NCI-H345 (cell line): Measurements from ENCODE around the gene CLEC7A.

Source experiments
- DNase-seq: peaks from one replicate; lab custom pipeline; 2025; lab: John Stamatoyannopoulos, UW

The CLEC7A gene

DNA sequence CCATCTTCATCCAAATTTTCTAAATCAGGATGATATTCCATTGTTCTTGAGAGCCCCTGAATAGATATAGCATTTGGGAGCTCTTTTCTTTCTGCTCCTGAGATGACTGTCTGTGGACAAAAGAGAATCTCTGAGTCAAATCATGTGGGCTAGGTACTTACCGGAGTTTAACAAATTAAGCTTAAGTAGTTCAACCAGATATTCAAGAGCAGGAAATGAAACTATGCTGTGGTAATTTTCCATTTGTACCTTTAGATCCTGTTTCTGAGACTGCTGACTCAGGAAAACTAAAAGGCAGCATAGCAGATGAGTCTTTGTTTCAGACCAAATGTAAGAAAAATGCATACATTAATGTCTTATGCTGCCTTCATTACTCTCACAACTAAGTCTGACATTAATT lies at the start of gene CLEC7A:
TSS of gene CLEC7A (minus strand) at position 158 of the 400 bp plus-strand sequence. CDS start at position 41, 117 bp downstream.
- no peak for DNase-seq

DNA sequence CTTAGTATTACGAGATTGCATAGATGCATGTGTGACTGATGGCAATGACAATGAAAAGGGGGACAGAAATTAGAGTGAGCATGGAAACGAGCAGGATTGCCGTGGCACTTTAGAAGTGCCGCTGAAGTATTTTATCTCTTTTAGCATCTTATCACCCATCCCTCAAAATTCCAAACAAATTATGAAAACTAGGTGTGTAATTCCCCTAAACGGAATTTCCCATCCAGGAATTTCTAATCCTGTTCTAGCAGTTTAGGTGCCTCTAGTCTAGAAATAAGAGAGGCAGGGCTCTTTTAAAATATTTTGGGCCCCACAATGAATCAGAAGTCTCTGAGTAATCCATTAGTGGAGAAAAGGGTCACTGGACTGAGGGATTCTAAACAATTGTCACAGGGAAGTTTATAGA lies 49.8 kb upstream of the CLEC7A start:
- DNase-seq = no peak

DNA sequence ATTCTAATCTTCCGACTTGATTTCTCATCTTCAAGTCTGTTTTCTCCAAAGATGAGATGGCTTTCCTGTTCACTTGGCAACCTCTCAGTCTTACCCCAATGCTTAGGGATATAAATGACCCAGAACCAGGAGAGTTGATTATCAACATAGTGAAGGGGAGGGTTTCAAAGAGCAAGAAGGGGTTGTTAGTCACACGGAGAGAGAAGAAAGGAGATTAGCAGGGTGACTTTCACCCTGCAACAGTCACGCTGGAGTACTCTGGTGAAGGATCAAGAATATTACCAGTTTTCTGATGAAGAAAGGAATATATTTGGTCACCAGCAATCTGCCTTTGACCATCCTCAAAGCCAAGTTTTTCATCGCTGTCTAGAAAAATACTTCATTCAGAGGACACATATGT lies 48.8 kb upstream of the CLEC7A start, which contains the start of gene TMEM52B:
TSS of gene TMEM52B (plus strand) at position 212 of the 400 bp plus-strand sequence. CDS start 543 bp downstream, outside the sequence.
- no peak for DNase-seq

DNA sequence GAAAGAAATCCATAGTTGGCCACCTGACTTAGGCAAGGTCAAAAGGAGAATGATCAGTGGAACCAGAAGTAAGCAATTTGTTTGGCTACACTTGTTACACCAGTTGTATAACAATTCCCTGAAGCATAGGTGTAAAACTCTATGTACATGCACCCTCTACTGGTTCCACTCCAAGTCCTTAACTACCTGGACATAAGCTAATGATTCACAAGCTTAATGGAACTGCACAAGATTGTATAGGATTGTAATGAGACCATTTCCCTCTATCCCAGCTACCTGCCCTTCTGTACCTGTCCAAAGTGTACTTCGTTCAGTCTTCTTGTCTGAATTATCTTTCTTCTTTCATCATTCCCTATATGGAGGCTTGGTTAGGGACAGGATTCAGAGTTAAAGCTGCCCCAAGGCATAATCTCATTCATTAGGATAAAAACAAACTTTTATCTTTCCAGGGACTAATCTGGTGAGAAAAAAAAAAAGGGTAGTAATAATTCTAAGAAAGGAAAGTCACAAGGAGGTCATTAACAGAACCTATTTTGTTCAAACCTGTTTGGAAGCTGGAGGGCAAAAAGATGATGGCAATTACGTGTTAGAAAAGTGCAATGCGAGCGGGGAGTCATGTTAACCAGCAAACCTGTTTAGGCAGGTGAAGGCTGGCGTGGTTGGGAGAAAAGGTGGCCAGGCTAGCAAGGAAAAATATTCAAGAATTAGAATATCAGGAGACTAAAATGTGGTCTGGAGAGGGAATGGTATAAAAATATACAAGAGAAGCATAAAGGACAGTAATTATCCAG lies 46.0 kb upstream of the CLEC7A start:
- no peak for DNase-seq

DNA sequence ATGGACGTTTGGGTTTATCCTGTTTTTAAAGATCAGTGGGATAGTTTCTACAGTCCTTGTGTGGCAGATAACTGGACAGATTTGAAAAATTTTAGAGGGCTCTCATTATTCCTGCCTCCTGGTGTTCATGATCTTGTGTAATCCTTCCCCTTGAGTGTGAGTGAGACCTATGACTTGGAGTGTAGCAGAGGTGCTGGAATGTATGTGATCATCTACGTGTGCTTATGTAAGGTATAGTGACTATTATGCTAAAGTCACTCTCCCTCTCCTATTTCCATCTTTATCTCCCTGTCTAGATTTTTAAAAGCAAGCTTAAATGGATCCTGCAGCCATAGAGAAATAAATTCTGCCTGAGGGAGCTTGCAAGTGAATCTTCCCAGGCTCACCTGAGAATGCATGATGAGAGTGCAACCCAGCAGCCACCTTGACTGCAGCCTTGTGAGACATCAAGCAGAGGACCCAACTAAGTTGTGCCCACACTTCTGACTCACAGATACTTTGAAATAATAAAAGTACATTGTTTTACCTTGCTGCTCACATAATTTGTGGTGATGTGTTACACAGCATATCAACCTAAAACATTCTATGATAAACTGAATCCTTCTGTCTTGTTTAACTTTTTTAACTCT lies 45.1 kb upstream of the CLEC7A start:
- DNase-seq = no peak

DNA sequence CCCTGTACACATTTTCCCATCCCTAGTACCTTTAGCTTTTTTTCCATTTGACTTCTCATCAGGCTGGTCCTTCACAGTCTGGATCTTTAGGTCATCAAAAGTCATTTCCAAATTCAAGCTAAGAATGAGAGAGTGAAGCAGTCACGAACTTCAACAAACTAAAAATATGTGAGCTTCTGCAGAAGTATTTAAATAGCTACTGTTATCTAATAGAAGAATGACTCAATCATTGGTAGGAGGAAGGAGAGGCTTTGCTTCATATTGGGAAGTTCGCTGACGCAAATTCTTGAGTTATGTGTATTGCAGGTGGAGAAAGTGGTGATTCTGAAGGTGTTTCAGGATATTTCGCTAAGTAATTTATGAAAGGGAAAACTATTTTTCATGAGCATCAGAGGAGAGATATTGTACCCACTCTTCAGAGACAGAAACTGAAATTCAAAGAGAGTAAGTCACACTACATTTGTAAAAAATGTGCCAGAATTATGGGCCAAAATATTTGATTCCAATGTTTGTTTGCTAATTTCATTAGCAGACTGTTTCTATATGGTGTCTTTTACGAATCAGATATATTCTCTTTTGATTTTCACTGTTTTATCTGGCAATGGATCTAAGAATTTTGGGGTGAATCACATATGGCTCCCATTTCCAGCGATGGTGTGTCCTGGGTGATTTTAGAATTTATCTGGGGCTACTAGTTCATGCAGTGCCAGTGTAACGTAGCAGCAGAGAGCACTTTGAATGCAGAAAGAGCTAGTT lies 42.2 kb upstream of the CLEC7A start, which contains the start of gene OLR1:
TSS of gene OLR1 (minus strand) at position 160 of the 756 bp plus-strand sequence. CDS start at position 105, 55 bp downstream.
- DNase-seq = no peak

DNA sequence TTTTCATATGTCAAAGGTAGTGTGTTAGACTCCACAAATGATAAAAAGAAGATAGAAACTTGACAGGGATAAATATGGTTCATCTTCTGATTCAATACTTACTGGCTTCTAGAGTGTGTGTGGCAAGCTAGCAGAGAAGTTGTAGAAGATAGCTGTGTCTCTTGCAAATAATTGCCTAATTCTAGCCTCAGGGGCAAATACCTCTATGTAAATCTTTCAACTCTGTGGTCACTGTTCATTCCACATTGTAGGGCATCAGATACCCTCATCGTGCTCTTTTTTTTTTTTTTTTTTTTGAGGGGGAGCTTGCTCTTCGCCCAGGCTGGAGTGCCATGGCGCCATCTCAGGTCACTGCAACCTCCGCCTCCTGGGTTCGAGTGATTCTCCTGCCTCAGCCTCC lies 40.2 kb upstream of the CLEC7A start:
- DNase-seq = no peak

DNA sequence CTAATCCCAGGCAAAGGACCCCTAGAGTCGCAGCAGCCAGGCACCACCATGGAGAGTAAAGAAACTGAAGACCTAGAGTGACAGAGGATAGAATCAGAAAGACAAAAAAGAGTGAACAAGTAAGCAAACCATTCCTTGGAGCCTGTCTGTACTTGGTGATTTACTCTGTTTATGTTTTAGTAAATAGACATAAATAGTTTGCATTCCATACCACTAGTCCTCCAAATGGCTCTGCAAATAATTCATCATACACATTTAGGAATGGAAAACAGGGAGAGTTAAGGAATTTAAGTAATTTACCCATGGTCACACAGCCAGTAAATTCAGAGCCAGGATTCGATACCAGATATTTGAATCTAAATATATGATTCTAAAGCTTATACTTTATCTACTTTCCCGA lies 39.1 kb upstream of the CLEC7A start:
- no peak for DNase-seq

DNA sequence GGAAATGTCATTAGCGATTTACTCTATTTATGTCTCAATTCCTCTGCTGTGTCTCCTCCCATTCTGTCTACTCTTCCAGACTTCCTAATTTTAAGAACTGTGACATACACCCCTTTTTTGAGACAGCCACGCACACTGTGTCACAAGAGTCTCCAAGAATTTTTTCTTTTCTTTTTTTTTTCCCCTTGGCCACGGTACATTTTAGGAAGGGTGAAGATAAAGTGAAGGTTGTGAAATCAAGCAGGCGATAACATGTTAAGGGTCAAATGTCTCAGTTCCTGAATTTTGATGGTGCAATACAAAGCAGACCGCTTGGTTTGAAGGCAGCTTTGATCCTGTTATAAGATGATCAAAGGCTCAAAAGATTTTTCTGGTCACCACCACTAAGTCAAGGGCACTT lies 37.6 kb upstream of the CLEC7A start:
- DNase-seq = no peak

DNA sequence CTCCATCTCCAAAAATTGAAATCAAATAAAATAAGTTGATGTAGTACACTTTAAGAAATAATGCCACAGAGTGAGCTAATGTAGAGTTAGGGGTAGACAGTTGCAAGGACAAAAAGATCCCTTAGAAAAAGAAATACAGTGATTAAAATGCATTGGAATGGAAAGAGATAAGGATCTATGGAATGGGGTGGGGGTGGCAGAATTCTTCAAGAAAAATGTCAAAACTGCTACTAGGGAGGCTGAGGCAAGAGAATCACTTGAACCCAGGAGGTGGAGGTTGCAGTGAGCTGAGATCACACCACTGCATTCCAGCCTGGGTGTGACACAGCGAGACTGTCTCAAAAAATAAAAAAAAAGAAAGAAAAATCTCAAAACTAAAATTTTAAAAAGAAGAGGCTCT lies 35.4 kb upstream of the CLEC7A start:
- DNase-seq = no peak

DNA sequence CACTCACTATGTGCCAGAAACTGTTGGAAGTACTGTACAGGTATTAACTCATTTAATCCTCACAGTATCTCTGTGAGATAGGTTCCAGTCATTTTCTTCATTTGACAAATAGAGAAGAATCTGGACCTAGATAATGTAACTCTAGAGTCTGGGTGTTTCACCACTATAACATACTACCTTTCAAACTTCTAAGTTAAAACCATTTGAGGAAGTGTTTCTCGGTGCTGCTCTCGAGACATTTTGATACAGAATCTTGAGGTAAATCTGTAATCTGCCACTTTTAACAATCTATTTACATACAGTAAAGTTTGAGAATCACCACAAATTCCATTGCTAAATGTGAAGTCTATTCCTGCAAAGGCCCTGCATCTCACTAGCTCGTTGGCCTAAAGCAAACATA lies 33.1 kb upstream of the CLEC7A start:
- no peak for DNase-seq

DNA sequence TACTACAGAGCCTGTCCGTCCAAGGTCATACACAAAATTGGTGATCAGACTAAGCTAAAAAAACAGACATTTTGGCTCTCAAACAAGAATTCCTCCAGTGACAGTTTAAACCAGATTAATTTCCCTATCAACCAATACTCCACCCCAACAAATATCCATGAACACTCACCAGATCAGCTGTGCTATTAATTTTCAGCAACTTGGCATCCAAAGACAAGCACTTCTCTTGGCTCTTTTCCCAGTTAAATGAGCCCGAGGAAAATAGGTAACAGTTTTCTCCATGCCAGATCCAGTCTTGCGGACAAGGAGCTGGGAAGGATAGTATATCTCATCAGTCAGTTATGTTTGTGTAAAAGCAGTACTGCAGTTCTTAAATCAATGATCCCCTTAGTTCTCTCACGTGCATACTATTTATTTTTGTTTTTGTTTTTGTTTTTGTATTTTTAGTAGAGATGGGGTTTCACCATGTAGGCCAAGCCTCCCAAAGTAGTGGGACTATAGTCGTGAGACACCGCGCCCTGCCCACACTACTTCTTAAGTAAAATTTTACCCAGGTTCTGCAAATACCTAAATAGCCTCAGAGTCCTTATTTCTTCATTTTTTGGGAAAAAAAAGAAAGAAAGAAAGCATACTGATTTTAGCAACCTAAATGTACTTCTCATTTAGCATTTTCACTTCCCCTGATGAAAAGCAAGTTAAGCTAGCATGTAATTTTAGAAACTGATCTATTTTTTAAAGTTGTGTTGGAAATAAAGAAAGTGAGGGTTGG lies 30.8 kb upstream of the CLEC7A start:
- peak; percentile 11 for DNase-seq

DNA sequence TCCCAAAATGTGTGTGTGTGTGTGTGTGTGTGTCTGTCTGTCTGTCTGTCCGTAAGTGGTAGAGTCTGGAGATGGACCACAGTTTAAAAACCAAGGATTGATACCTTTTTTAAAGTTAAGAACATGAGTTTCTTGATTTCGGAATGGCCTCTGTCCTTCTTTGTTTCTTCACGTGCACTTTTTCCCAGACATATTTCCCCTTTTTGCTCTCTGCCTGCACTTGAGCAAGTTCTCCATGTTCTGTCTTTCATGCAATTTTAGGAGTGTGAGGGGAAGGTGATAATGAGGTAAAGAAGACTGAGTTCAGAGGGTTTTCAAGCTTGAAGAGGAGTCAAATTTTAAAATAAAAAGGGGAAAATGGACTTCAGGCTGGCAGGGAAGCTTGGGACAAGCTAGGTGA lies 29.3 kb upstream of the CLEC7A start:
- no peak for DNase-seq

DNA sequence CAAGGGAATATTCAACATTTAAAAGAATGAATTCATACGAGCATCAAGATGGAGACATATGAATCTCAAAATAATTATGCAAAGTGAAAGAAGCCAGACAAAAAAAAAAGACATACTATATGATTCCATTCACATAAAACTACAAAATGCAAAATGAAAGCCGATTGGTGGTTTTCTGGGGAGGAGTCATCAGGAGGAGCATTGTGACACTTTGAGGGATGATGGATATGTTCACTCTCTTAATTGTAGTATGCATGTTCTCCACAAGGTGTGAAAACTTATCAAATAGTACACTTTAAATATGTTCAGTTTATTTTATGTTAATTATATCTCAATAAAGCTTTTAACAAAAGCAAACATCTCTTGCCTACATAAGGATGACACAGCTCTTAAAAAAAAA lies 28.4 kb upstream of the CLEC7A start:
- no peak for DNase-seq

DNA sequence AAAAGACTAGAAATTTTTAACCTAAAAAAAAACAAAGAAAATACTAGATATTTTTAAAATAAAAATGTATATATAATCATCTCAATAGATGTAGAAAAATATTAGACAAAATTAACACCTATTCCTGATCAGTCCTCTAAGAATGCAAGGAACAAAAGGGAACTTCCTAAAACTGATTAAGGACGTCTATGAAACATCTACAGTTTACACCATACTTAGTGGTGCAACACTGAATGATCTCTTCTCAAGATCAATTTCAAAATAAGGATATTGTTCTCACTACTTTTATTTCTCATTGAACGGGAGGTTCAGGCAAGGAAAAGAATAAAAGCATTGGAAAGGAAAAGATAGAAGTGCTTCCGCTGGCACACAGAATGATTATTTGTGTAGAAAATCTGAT lies 26.0 kb upstream of the CLEC7A start:
- no peak for DNase-seq

DNA sequence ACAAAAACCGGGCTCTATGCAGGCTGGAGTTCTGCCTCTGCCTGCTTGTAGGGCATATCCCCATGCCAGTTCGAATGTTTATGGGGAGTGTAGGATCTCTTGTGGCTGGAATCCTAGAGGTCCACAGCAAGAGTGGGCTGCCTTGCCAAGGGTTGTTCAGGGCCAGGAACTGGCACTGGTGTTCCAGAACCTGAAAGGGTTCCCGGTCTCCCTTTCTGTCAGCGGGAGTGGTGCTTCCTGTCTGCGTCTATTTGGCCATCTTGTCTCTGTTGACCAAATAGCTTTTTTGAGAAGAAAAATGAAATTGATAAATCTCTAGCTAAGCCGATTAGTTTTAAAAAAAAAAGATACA lies 24.1 kb upstream of the CLEC7A start:
- DNase-seq = no peak

DNA sequence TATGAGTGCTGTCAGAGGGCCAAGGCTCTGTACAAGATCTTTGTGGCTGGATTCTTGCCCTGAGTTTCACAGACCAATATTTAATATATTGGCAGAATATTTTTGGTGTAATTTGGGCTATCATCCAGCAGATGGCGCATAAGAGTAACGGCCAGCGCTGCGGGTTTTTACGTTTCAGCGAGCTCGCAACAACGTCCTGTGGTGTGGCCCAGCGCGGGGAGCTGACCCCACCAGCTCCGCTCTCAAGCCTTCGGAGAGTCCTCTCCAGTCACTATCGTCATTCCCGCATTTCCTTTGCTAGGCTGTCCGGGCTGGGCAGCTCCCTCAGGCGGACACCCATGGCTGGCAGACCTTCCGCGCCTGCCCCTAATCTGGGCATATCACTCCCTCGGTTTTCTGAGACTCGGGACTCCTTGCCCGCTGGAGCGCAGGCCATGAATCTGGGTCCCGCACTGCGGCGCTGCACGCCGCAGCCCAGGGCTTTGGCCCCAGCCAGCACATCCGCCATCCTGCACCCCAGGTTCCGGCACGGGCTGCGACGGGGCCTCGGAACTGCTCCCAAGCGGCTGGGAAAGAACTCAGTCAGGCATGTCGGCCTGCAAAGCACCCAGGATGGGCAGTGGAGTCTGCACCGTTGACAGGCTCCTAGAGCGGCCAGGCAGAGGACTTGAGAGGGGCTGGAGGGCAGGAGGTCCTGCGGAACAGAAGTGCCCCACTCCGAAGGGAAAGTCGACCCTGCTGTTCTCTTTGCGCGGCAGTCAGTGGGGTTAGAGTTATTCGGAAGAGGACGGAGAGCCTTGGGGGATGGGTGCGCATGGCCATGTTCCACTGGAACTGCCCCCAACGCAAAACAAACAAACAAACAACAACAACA lies 23.5 kb upstream of the CLEC7A start:
- peak; percentile 77 for DNase-seq

DNA sequence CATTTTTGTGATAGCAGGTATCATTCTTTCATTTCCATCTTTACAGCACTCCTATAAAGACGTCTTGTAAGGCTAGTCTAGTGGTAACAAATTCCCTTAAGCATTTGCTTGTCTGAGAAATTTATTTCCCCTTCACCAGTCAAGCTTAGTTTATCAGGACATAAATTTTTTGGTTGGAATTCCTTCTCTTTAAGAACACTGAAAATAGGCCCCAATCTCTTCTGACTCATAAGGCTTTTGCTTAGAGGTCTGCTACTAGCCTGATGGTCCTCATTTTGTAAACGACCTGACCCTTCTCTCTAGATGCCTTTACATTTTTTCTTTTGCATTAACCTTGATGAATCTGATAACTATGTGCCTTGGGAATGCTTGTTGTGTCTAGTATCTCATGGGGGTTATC lies 21.6 kb upstream of the CLEC7A start:
- DNase-seq = no peak

DNA sequence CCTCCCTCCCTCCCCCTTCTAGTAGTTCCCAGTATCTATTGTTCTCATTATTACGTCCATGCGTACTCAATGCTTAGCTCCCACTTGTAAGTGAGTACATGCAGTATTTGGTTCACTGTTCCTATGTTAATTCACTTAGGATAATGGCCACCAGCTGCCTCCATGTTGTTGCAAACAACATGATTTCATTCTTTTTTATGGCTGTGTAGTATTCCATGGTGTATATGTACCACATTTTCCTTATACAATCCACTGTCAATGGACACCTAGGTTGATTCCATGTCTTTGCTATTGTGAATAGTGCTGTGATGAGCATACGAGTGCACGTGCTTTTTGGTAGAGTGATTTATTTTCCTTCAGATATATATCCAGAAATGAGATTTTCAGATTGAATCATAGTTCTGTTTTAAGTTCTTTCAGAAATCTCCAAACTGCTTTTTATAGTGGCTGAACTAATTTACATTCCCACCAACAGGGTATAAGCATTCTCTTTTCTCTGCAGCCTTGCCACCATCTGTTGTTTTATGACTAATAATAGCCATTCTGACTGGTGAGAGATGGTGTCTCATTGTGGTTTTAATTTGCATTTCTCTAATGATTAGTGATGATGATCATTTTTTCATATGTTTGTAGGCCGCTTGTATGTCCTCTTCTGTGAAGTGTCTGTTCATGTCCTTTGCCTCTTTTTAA lies 17.9 kb upstream of the CLEC7A start:
- no peak for DNase-seq

DNA sequence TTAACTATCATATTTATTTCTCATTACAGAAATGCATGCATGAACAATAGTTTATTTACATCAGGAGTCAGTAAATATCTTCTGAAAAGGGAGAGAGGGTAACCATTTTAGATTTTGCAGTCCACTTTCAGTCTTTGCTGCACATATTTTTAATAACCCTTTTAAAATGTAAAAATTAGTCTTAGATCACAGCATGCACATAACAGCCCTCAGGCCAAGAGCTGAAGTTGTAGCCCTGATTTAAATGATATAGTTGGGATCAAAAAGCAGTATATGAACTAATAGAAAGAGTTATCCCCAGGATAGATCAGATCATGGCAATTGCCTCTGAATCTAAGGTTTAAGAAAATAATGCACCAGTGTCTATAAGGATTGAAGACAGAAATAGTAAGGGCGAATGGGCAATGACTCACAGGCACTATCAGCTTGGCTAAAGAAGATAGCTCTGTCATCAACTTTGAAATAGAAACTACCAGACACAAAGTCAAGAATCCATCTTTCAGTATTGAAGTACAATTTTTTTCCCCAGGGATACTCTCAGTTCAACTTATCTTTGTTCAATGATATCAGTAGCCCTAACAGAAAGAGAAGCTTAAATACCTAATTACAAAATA lies 13.1 kb upstream of the CLEC7A start:
- DNase-seq = no peak
